Astrocyte of the spinal cord (primary cell): Measurements from ENCODE around the gene CBFA2T3.

ENCODE experiments used
- DNase-seq: peaks from one replicate; pipeline ENCODE4 v3.0.0; 2011; ENCODE audit warnings: low read depth, low spot score
- H3K4me3 ChIP-seq: 2 replicates; pipeline ENCODE4 v1.5.1; 2011; ENCODE audit warnings: low read depth, mild to moderate bottlenecking, low read length, moderate library complexity
- in situ Hi-C: cut with HindIII; loops from 2 replicates; pipeline ENCODE4 v1.10.0; 2017; ENCODE audit warnings: low sequenced_read_pairs
- TF ChIP-seq, protein P1 (sequence below): IDR thresholded peaks from 2 replicates; pipeline ENCODE4 v1.5.1; 2012; ENCODE audit warnings: low read depth, mild to moderate bottlenecking, low read length, inconsistent platforms

The CBFA2T3 gene

DNA sequence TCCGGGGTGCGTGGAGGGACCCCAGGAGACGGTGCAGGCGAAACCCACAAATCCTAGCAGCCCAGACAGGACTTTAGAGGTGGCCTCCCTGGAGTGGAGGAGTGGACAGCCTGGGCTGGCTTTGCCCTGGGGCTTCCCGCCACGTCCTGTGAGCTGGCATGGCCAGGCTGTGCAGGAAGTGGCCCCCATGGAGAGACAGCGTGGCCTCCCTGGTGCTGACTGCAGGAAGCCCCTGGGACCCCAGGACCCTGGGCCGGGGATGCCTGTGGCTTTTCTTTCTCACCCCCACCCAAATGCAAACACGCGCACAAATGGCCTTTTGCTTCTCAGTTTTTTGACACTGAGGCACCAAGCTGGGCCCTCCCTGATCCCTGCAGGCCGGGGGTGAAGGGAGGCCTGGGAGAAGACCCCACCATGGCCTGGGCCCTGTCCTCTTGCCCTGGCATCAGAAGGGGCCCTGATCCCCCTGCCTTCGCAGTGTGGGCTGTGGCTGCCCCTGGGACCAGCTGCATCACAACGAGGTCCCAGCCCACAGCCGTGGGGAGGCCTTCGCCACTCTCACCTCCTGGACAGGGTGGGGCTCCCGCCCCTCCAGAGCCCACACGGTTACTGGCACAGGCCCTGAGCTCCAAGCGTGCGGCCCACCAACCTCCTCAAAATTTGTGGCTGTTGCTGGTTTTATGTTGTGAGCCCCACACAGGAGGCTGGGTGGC, 58.9 kb downstream of the CBFA2T3 start:
- in situ Hi-C loops: no loop called here
- TF ChIP-seq, protein P1, sequence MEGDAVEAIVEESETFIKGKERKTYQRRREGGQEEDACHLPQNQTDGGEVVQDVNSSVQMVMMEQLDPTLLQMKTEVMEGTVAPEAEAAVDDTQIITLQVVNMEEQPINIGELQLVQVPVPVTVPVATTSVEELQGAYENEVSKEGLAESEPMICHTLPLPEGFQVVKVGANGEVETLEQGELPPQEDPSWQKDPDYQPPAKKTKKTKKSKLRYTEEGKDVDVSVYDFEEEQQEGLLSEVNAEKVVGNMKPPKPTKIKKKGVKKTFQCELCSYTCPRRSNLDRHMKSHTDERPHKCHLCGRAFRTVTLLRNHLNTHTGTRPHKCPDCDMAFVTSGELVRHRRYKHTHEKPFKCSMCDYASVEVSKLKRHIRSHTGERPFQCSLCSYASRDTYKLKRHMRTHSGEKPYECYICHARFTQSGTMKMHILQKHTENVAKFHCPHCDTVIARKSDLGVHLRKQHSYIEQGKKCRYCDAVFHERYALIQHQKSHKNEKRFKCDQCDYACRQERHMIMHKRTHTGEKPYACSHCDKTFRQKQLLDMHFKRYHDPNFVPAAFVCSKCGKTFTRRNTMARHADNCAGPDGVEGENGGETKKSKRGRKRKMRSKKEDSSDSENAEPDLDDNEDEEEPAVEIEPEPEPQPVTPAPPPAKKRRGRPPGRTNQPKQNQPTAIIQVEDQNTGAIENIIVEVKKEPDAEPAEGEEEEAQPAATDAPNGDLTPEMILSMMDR: no peak
- no peak overlapping the region for H3K4me3 ChIP-seq

DNA sequence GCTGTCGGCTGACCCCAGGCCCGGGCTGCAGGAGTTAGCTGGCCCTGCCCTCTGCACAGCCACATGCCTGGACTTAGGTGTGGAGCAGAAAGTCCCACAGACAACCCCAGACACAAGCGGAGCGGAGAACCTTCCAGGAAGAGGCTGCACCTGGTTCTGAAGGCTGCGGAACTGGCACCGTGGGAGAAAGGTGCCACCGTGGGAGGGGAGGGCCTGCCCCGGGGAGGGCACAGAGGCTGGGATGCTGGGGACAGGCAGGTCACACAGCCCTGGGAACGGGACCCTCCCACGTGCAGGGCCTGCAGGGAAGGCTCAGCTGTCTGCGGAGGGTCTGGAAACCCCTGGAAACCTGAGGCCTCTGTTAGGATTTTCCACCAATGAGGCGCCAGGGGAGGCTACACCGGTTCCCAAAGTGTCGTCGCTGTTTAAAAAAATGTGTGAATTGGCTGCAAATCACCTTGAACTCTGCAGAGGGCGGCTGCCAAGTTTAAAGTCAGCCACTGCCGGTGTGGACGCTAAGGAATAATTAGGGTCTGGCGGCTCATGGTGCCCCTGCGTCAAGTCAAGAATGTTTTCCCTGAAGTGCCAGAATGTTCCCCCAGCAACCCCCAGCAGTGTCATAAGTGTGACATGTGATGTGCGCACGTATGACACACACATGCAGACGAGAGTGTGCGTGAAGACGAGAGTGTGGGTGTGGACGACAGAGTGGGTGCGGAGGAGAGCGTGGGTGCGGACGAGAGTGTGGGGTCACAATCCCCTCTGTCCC, 59.7 kb downstream of the CBFA2T3 start:
- in situ Hi-C loops: no loop called here
- no peak for DNase-seq
- TF ChIP-seq, protein P1: no peak
- H3K4me3 ChIP-seq: no peak overlapping the region

More for the DNA sequence above, 58.9 kb downstream of the CBFA2T3 start:
- DNase-seq: no peak

GRCh38 chr16:88915639-88916327, 61.2 kb downstream of the CBFA2T3 start:
- H3K4me3 ChIP-seq: no peak overlapping the region
- TF ChIP-seq, protein P1: no peak
- no peak for DNase-seq
- in situ Hi-C loops: no loop called here

DNA sequence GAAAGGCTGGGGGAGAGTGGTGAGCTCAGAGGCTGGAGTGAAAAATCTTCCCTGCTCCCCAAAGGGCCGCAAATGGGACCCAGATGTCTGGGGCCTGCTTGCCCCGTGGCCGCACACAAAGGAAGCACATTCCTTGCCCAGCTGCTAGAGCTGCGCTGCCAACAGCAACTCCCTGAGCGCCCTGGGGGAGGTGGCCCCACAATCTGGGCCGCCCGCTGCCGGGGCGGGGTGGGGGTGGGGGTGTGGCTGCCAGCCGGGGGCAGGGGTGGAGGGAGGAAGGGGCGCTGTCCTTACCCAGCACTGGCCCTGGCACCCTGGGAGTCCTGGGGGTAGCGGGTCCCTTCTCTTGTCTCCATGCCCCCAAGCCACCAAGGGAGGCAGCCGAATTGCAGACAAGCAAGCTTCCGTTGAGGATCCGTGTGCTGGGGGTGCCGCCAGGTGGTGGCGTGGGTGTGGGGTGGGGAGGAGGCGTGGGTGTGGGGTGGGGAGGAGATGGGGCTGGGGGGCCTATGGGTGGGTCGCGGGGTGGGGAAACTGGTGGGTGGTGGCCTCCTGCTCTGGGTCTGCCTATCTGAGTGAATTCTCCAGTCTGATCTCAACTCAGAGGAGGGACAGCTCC, 62.1 kb downstream of the CBFA2T3 start:
- TF ChIP-seq, protein P1: no peak
- H3K4me3 ChIP-seq: no peak overlapping the region
- DNase-seq: no peak
- in situ Hi-C loops: no loop called here

- DNase-seq: no peak
- in situ Hi-C loops: no loop called here
- TF ChIP-seq, protein P1: no peak
- H3K4me3 ChIP-seq: no peak overlapping the region
Measured at GRCh38 chr16:88913870-88914269, 63.1 kb downstream of the CBFA2T3 start.

GRCh38 chr16:88913001-88913612, 63.9 kb downstream of the CBFA2T3 start:
- in situ Hi-C loops: no loop called here
- H3K4me3 ChIP-seq: no peak overlapping the region
- no peak for DNase-seq
- TF ChIP-seq, protein P1: no peak
